GM04504 (cell line): ENCODE results near the gene P2RY13.

Experiments
- DNase-seq: peaks from one replicate; pipeline ENCODE4 v3.0.0-alpha.2; 2012; ENCODE audit warnings: low read depth

P2RY13 gene

DNA sequence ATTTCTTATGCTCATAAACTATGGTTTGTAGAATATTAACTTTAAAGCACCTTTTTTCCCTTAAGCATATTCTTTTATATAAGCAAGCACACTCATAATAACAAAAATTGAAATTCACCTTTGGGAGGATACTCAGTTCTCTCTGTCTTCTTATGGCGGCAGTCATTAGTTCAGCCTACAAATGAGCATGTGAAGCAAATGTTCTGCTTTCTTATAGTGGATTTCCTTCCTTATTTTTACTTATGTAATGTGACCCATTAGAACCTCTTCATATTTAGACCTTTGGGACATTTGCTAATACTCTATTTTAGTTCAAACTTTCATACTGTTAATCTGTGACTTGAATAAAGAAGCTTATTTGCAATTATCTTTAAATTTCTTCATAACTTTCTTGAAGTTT, at the start of gene P2RY13:
Gene P2RY13 (minus strand): TSS at position 187 of the 400 bp plus-strand sequence. CDS start 21 bp downstream, at position 166.
- no peak for DNase-seq

DNA sequence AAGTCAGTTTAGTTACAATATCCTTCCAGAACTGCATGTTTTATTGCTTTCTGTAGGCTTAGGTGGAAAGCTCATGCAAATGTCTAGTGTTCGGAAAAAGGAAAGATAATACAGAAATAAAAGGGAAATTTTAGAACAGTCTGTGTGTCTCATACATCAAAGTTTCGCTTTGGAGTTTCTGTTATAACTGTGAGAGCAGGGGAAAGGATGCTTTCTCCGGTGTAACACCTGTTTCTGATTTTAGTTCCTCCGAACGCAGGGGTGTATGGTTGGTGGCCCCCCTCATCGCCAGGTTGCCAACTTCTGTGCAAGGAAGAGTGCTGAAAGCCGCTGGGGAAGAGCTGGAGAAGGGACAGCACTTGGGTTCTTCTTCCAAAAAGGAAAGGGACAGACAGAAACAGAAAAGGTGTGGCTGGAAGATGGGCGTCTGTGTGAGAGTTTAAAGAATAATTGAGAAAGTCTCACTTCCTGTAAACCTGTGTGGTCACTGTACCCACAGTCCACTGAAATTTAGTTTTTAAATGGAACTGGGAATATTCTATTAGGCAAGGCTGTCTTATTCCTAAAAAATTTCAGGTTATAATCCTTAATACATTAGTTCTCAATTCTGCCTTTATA, 48.5 kb upstream of the P2RY13 start:
- DNase-seq = no peak

DNA sequence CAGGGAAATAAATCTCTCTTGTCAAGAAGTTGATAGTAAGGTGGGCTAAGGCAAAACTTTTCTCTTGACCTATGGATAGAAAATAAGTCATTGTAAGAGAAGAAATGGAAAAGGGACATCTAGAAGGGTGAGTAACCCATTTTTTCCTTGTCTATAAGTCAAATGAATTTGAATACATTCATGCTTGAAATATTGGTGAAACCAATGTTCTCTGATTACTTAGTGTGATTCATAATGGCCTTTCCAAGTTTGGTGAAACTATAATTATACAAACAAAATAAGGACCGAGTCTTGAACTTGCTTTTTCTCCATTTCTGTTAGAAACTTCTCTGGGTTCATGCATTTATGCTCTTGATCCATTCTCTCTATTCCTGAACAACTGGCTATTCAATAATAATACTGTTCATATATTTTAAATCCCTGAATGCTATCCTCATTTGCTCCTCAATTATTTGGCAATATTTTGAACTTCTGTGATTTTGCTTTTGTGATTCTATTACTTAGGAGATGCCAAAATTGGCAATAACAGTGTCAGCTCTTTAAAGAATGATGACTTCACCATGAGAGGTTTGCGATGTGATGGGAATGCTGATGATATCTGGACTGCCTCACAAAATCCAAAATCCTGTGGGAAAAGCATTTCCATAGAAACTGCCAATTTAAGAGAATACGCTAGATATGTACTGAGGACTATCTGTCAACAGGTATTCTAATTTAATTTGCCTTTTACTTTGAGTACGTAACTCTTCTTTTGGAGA, 42.9 kb upstream of the P2RY13 start:
- DNase-seq = no peak

DNA sequence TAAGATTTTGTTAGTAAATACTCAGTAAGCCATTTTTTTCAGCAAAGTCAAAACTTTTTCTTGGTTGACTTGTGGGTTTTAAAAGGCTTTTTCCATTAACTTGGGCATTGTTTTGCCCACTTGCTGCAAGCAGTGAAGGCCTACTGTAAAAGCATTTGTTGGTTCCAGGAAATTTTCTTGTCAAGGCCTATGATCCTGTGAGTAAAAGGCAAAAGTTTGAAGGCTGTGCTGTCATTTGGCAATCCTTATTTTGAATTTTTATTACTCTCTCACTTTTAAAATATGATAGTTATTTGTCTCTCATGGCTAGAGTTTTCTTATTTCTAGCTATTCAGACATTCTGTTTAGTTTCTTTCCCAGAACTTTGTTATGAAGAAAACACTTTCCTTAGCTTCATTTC, 42.2 kb upstream of the P2RY13 start:
- no peak for DNase-seq

DNA sequence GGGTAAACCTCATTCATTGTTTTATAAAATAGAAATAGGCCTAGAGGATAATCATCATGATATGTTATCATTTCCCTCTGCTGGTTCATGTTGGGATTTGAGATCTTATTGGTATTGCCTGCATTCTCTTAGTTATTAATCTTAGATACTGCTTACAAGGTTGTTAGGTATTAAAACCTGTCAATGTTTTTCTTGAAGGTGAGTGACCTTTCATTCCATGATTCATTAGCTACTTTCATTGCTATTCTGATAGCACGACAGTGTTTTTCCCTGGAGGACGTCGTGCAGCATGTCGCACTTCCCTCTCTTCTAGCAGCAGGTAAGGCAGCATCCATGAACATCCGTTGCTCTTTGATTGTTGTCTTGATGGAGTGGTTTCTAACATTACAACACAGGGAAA, 38.1 kb upstream of the P2RY13 start:
- no peak for DNase-seq

DNA sequence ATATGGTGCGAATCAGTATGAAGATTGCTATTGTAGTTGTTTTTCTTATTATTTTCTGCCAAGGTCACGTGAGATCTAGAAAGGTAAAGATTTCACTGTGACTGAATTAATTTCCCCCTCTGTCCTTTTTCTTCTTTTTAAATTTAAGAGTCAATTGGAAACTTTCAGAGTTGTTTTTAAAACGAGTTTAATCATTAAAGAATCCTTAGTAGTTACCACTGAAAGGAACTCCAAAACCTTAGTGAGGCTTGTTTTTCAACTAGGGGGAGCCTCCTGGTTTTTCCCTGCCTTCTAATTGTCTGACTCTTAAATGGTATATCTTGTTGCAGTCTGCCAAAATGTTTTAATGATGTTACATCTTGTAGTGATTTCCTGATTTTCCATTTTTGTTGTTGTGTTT, 37.6 kb upstream of the P2RY13 start:
- DNase-seq = no peak

DNA sequence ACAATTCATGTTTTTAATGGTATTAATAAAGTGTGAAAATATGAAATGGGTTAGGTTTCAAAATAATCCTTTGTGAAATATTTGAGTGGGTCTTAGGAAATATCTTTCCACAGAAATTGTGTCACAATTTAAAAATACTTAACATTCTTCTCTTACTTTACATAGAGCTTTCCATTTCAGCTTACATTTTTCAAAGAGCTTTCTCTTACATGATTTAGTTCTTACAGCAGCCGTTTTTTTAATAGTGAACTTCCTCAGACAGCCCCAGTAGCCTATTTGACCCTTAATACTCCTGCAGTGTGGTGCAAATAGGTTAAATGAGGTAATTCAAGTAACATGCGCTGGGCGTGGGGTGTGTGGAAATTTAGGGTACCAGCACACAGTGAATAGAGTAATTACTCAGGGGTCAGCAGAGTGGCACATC, 33.4 kb upstream of the P2RY13 start:
- no peak for DNase-seq

DNA sequence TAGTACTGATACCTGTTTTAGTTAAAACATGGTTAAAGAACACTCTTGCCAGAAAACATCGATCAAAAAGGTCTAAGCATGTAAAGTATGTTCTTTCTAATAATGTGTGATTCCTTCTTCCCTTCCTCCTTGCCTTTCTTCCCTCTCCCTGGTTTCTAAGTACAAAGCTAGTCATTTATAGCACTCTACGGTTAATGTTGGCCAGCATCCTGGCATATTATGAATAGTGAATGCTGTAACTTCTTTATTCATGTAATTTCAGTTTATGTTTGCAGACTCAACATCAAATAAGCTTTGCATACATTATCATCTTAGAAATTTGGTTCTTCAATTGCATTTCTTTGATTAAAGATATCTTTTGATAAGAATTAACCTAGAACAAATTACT, 28.1 kb upstream of the P2RY13 start:
- DNase-seq = no peak

DNA sequence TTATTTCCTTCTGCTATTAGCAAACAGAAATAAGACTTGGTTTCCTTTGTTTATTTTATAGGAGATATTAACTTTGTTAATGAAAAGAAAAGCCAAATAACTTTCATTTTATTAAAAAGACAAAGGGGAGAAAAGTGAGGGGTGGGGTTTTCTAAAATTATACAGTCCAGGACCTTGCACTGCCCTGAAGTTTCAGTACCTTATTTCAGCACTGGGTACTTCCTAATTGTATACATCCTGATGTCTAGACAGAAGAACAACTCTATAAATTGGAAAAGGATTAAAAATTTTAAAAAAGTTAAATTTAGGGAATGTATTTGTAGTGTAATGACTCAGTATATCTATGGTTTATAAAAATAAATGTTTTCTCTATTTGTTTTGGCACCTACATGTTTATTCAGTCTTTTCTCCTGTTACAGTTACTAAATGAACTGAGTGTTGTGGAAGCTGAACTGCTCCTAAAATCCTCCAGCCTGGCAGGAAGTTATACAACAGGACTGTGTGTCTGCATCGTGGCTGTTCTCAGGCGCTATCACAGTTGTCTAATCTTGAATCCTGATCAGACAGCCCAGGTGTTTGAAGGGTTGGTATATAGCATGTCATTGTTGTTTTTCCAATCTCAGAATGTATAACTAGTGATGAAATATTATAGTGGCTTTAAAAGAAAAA, 27.6 kb upstream of the P2RY13 start:
- DNase-seq = no peak

DNA sequence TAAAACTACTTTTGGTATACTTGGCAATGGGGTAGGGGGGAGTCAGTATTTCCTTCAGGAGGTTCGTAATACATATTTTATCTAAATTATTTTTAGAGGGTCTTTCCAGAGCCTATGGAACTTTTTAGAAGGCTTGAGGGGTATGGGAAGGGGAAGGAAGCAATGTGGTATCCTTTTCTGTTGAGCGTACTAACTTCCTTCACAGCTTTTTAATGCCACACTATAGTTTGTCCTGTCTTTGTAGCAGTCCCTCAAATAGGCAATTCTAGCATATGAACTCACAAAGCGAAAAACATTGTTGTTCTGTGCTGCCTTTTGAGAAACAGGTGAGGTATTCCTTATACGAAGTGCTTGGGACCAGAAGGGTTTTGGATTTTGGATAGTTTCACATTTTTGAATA, 22.3 kb upstream of the P2RY13 start:
- DNase-seq = no peak

DNA sequence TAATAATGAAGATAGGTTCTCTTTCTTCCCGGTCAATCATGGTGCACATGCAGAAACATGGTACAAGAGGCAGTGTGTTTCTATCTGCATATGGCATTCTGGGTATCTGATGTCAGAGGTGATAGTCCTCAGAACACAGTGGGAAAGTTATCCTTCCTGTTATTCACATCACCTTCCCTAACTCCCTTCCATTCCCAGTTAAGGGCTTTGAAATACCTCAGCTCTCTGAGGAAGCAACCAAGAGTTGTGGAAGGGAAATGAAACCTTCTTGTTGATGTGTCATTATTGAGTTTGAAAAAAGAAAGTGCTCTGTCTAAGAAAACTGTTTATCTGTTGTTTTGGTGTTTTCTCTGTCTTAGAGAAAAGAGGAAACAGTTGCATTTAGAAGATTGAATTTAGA, 21.9 kb upstream of the P2RY13 start:
- no peak for DNase-seq

DNA sequence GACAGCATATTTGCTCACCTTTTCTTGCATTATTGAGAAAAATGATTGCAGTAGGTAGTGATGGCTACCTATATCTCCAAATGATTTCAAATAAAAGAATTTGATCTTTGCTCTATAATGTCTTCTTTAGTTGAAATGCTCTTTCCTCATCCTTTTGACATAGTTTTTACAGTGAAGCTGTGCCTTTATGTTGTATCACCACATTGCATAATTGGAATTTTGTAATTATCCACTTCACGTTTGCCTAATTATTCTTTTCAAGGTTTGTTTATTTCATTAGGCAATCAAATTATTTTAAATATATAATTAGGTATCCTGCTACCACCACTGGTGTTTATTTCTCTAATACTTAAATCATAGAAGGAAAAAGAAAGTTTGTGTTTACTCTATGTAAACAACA, 21.3 kb upstream of the P2RY13 start:
- DNase-seq = no peak

DNA sequence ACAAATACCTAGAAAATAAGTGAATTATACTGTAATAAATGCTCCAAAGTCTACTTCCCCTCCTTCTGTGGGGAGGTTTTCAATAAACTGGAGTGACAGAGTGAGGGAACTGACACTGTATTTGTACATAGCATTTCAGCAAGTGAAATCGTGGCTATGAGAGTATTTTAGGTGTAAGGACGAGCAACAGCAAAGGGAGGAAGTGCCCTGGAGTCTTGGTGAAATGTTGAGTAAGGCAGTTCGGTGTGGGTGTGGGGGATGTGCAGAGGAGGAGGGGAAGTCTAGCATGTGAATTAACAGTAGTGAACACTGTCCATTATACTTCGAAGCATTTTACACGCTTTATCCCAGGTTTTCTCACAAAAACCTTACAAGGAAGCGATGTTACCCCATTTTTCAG, 18.1 kb upstream of the P2RY13 start:
- DNase-seq = no peak

DNA sequence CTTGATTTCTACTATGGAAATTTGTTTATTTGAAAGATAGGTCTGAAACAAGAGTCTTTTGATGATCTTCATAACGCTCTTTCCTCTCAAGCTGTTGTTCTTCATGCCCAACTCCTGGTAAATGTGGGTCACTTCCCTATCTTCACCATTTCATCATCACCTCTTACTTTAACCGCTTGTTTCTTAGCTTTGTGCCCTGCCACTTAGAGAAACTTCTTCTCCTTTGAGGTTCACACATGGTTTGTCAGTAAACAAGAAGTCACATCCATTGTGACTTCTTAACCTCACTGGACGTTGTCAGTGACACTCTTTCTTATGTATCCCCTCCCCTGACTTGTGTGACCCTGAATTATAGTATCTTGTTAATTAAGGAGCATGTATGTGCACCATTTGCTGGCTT, 16.9 kb upstream of the P2RY13 start:
- DNase-seq = no peak

DNA sequence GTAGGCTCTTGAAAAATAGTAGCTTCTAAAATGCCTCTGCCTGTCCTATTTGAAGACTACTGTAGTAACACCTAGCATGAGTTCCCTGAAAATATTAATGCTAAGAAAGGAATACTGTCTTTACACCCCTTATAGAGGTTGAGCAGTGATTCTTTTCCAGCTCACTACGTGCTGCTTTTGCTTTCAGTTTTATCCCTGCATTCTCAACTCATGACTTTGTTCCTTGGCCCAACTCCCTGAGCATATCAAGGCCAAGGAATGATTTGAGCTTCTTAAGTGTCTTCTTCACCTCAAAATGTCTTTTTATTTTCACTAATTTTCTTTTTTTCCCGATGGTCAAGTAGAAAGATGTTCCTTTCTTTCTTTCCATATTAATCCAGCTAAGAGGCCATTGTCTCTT, 16.5 kb upstream of the P2RY13 start:
- peak; percentile 60 for DNase-seq

DNA sequence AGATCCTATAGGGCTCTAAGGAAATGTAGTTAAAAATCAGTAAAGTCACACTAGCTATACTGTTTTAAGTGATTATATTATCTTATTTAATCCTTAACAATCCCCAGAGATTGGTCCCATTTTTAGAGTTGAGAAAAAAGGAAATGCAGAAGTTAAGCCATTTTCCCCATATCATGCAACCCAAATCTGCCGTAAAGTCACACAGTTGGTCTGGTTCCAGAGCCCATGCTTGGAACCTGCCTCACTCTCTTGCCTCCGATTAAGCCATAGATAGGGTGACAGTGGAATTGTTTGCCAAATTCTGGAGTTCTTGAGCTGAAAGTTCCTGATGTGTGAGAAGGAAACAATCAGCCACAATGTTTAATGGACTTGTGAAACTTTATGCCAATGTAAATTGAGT, 2.3 kb upstream of the P2RY13 start:
- DNase-seq = no peak

DNA sequence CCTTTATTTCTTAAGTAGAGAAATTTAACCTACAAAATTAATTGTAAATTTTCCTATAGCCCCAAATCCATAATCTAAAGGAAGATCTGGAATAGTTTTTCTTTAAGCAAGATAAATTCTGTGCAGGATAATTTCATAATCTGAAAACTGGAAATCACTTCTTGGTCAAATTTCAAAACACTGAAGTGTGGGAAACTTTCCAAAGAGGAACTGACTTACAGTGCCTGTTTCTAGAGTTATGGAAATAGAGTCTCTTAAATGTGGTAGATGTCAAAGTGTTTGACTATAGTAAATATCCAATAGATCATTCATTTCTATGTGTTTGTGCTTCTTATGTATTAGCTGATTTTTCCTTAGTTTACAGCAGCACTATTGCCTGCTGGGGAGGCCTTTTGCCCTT, 1.6 kb upstream of the P2RY13 start:
- no peak for DNase-seq

DNA sequence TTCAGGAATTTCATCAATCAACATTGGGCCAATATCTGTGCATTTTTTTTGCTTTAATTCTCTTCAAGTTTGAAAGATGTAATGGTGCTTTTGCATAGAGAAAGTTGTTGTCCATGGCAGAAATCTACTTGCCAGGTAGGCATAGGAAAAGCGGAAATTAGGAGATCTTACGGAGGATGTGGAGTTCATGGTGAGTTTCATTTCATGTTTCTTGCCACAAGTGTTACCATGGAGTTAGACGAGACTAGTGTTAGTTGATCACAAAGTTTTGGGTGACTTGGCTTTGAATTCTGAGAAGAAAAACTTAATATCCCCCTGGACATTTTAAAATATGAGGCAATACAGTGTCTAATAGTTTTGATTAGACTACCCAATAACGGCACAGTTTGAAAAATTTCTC, 1.0 kb upstream of the P2RY13 start:
- DNase-seq = no peak

DNA sequence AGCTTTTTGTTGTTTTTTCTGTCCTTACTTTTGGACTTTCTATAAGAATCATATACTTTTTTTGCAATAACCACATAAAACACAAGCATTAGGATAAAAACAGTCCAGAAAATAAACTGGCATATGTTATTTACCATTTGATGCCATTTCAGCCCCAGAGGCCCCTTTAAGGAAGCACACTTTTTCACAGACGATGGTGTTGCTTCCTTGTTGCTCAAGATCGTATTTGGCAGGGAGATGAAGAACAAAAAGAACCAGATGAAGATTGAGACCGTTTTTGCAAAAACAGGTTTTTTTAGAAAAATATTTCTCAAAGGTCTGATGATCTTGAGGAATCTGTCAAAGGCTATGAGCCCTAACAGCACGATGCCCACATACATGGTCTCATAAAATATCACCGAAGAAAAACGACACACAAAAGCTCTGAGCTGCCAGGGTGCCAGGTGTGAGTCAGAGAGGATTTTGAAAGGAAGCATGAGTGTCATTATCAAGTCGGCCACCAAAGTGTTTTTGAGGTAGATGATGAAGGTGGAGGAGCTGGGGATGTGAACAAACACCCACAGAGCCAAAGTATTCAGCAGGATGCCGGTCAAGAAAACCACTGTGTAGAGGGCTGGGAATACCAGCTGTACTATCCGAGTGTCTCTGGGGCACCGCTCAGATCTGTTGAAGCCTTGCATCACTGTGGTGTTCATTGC, 902 bp downstream of the P2RY13 start:
- DNase-seq = no peak

DNA sequence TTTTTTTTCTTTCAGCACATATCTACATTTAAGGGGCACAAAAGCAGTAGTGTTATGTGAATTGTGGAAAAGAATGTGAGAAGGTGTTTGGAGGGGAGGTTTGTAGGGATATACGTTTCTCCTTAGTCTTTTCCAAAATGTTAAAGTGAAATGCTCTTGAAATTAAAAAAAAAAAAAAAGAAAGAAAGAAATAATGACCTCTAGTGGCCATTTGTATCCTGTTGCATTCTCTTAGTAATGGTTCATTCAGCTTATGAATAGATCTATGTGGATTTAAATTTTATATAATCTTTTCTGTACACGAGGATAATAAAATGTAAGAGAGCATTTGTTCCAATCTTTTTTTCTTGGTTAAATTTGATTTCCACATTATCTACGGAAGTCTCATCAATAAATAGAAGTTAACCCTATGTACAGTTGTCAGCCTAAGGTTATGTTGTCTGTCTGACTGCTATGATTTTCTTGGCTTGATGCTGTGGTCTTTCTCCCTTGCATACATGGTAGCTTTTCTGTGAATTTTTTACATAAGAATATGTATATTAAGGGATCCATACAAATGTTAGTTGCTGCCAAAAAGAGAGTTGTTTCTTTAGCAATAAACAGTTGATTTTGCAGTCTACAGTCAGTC, 1.7 kb downstream of the P2RY13 start:
- DNase-seq = no peak

DNA sequence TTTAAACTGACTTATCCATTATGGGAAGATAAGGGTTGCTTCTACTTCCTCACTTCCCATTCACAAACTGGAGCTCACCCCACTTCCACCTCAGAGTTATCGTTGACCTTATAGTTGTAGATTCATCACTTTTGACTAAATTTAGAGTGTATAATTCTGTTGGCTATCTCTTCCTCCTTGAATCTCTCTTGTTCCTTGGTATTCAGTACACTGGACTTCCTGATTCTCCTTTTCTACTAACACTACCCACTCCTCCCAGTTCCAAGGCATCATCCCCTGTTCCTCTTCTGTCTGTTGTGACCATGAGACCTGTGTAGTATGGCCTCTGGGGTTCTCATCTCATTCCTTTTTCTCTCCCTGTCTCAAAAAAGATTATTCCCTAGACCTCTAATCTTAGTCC, 6.8 kb downstream of the P2RY13 start:
- DNase-seq = no peak

DNA sequence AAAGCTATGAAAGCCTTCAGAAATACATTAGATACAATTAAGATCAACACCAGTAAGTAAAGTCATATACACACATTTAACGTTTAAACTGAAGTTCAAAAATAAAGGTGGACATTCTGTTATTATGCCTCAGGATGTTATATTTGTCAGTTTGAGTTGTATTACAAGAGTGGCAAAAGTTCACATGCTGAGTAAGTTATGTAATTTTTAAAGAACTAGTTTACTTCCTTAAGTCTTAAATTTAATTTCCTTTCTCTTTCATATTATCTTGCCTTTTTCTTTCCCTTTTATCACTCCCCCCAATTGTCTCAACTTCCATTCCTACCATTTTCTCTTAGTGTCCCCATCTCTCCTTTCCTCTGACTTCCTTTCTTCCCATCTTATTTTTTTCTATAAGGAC, 7.8 kb downstream of the P2RY13 start:
- no peak for DNase-seq
